GM19455 (cell line): ENCODE results near the gene MPZL2.

Experiments used
- ATAC-seq: cut with Tn5 transposase; IDR thresholded peaks from one replicate; pipeline ENCODE4 v1.9.1; 2021; ENCODE audit not compliant: unreplicated experiment

Gene MPZL2

GRCh38 chr11:118243993-118244762, 19.9 kb downstream of the MPZL2 start:
- ATAC-seq, result no peak

- no peak for ATAC-seq
Observed at GRCh38 chr11:118243161-118243560, 20.9 kb downstream of the MPZL2 start.

GRCh38 chr11:118241764-118242098, 22.4 kb downstream of the MPZL2 start:
- no peak for ATAC-seq

GRCh38 chr11:118240999-118241763, 22.9 kb downstream of the MPZL2 start:
- ATAC-seq, result peak; percentile 71

- no peak for ATAC-seq
Observed at GRCh38 chr11:118239509-118240205, 24.4 kb downstream of the MPZL2 start.

- no peak for ATAC-seq
Observed at GRCh38 chr11:118238929-118239328, 25.2 kb downstream of the MPZL2 start.

GRCh38 chr11:118238421-118238820, 25.7 kb downstream of the MPZL2 start:
- no peak for ATAC-seq

- ATAC-seq, result no peak
Observed at GRCh38 chr11:118236170-118236569, 27.9 kb downstream of the MPZL2 start.

- ATAC-seq, result no peak
Observed at GRCh38 chr11:118234833-118235232, 29.3 kb downstream of the MPZL2 start.

- ATAC-seq, result no peak
Observed at GRCh38 chr11:118233850-118234249, 30.2 kb downstream of the MPZL2 start.

GRCh38 chr11:118233377-118233776, 30.7 kb downstream of the MPZL2 start:
- ATAC-seq, result no peak

- no peak for ATAC-seq
Observed at GRCh38 chr11:118232659-118233058, 31.4 kb downstream of the MPZL2 start.

- ATAC-seq, result no peak
Observed at GRCh38 chr11:118231461-118231860, 32.6 kb downstream of the MPZL2 start.

- no peak for ATAC-seq
Observed at GRCh38 chr11:118230088-118230487, 34.0 kb downstream of the MPZL2 start.

- no peak for ATAC-seq
Observed at GRCh38 chr11:118229274-118229847, 34.7 kb downstream of the MPZL2 start.

- no peak for ATAC-seq
Observed at GRCh38 chr11:118227865-118228785, 36.0 kb downstream of the MPZL2 start.

- ATAC-seq, result no peak
Observed at GRCh38 chr11:118226781-118227180, 37.3 kb downstream of the MPZL2 start.

GRCh38 chr11:118226296-118226695, 37.8 kb downstream of the MPZL2 start:
- no peak for ATAC-seq

- no peak for ATAC-seq
Observed at GRCh38 chr11:118224511-118225188, 39.4 kb downstream of the MPZL2 start, which contains the start of gene JAML. Gene JAML, minus strand, starts transcription at chr11:118225011. Its CDS starts 10,145 bp downstream, at chr11:118214866.

GRCh38 chr11:118223992-118224391, 40.1 kb downstream of the MPZL2 start:
- no peak for ATAC-seq
